GM21576 (cell line): Measurements from ENCODE around the gene RIMS4.

ENCODE experiments used
- ATAC-seq: cut with Tn5 transposase; IDR thresholded peaks from one replicate; pipeline ENCODE4 v1.9.1; 2021; ENCODE audit warnings: mild to moderate bottlenecking, moderate library complexity; ENCODE audit not compliant: unreplicated experiment

RIMS4 gene

GRCh38 chr20:44810391-44811149 lies at the start of gene RIMS4:
TSS of gene RIMS4 (minus strand) at chr20:44810546. CDS start at chr20:44810271, 275 bp downstream.
- no peak for ATAC-seq

GRCh38 chr20:44858606-44859360 lies 48.4 kb upstream of the RIMS4 start:
- no peak for ATAC-seq

- ATAC-seq = no peak
Measured at GRCh38 chr20:44856856-44857448, 46.6 kb upstream of the RIMS4 start.

- no peak for ATAC-seq
Measured at GRCh38 chr20:44856442-44856841, 46.1 kb upstream of the RIMS4 start.

GRCh38 chr20:44851545-44851944 lies 41.2 kb upstream of the RIMS4 start:
- no peak for ATAC-seq

GRCh38 chr20:44850837-44851236 lies 40.5 kb upstream of the RIMS4 start:
- no peak for ATAC-seq

- ATAC-seq = no peak
Measured at GRCh38 chr20:44850272-44850671, 39.9 kb upstream of the RIMS4 start.

GRCh38 chr20:44849703-44850102 lies 39.4 kb upstream of the RIMS4 start:
- ATAC-seq = no peak

GRCh38 chr20:44848254-44849015 lies 38.1 kb upstream of the RIMS4 start:
- ATAC-seq = no peak

GRCh38 chr20:44843876-44844275 lies 33.5 kb upstream of the RIMS4 start:
- ATAC-seq = no peak

- ATAC-seq = no peak
Measured at GRCh38 chr20:44841955-44842354, 31.6 kb upstream of the RIMS4 start.

- no peak for ATAC-seq
Measured at GRCh38 chr20:44840826-44841225, 30.5 kb upstream of the RIMS4 start.

- ATAC-seq = no peak
Measured at GRCh38 chr20:44839481-44839880, 29.1 kb upstream of the RIMS4 start.

- ATAC-seq = no peak
Measured at GRCh38 chr20:44838521-44838920, 28.2 kb upstream of the RIMS4 start.

- ATAC-seq = no peak
Measured at GRCh38 chr20:44837946-44838345, 27.6 kb upstream of the RIMS4 start.

- no peak for ATAC-seq
Measured at GRCh38 chr20:44836601-44837120, 26.3 kb upstream of the RIMS4 start.

GRCh38 chr20:44835661-44836221 lies 25.4 kb upstream of the RIMS4 start:
- no peak for ATAC-seq

GRCh38 chr20:44835116-44835515 lies 24.8 kb upstream of the RIMS4 start:
- no peak for ATAC-seq

- no peak for ATAC-seq
Measured at GRCh38 chr20:44834693-44835092, 24.3 kb upstream of the RIMS4 start.

GRCh38 chr20:44833437-44833836 lies 23.1 kb upstream of the RIMS4 start:
- no peak for ATAC-seq

- ATAC-seq = no peak
Measured at GRCh38 chr20:44832724-44833123, 22.4 kb upstream of the RIMS4 start.
